ENCODE results near the gene DDX28.
"Not testable (repeated sequence)": the region's sequence is repeated elsewhere in the genome, so short reads cannot be mapped to it uniquely, and the experiment has no call there.

Gene DDX28

DNA sequence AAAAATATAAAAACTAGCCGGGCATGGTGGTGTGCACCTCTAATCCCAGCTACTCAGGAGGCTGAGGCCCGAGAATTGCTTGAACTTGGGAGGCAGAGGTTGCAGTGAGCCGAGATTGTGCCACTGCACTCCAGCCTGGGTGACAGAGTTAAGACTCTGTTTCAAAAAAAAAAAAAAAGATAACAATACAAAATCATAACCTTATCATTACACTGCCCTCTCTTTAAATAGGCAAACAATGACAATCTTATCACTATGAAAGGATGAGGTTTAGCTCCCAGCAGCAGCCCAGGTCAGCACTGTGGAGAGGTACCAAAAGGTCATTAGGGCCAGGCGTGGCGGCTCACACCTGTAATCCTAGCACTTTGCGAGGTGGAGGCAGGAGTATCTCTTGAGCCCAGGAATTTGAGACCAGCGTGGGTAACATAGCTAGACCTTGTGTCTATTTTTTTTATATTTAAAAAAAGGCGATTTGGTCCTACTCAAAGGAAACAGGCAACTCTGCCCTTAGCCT lies 3.8 kb downstream of the DDX28 start:
- no peak overlapping the region for H3K4me2 ChIP-seq (ENCODE audit: low read length)
- H3K9me3 ChIP-seq (ENCODE audit: control insufficient read depth, low read length), result no peaks in the 10 kb centered on the region
- no peaks in the 10 kb centered on the region for H3K36me3 ChIP-seq (ENCODE audit: control insufficient read depth, insufficient read depth, low read length)
- H3K79me2 ChIP-seq, result peaks cover 13% of the 10 kb centered on the region
- no peak overlapping the region for H3K9ac ChIP-seq
- H3K4me3 ChIP-seq (ENCODE audit: low read depth, low read length), result no peak overlapping the region
- TF ChIP-seq, protein P1, sequence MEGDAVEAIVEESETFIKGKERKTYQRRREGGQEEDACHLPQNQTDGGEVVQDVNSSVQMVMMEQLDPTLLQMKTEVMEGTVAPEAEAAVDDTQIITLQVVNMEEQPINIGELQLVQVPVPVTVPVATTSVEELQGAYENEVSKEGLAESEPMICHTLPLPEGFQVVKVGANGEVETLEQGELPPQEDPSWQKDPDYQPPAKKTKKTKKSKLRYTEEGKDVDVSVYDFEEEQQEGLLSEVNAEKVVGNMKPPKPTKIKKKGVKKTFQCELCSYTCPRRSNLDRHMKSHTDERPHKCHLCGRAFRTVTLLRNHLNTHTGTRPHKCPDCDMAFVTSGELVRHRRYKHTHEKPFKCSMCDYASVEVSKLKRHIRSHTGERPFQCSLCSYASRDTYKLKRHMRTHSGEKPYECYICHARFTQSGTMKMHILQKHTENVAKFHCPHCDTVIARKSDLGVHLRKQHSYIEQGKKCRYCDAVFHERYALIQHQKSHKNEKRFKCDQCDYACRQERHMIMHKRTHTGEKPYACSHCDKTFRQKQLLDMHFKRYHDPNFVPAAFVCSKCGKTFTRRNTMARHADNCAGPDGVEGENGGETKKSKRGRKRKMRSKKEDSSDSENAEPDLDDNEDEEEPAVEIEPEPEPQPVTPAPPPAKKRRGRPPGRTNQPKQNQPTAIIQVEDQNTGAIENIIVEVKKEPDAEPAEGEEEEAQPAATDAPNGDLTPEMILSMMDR (IDR thresholded peaks at IDR 0.05), result no peak
- H3K4me1 ChIP-seq, result no peaks in the 10 kb centered on the region
- no peak overlapping the region for H2AFZ ChIP-seq
- H3K27ac ChIP-seq, result no peak overlapping the region
- no peaks in the 10 kb centered on the region for H3K27me3 ChIP-seq (ENCODE audit: control insufficient read depth, insufficient read depth, low read length)

DNA sequence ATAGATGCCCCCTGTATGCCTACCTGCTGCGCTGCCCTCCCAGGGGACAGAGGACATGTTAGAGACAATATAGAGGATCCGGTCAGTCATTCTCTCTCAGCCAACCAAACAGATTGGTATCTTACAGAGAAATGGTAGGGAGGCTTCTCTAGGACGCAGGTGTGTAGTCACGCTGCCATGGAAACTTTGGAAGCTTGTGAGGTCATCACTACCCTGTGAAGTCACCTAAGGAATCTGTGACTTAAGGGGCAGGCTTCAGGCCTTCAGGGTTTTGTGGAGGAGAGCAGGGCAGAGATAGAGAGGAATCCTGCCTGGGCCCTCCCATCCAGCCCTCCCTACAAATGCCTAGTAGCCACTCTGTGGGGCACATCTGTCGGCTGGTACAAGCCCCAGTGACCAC lies 7.4 kb downstream of the DDX28 start, which contains the start of gene DPEP2NB:
Gene DPEP2NB, minus strand, starts transcription at position 231 of the 400 bp plus-strand sequence. Its CDS starts 141 bp downstream, at position 90.
- TF ChIP-seq, protein P1 (IDR thresholded peaks at IDR 0.05), result no peak
- Histone ChIP-seq H3K4me1 (no peaks in the 10 kb centered on the region), H3K9me3 (ENCODE audit: control insufficient read depth, low read length) (no peaks in the 10 kb centered on the region), H3K36me3 (ENCODE audit: control insufficient read depth, insufficient read depth, low read length) (no peaks in the 10 kb centered on the region), H3K9ac (no peak within 1 kb of the TSS), H3K4me2 (ENCODE audit: low read length) (no peak within 1 kb of the TSS), H3K4me3 (ENCODE audit: low read depth, low read length) (no peak within 1 kb of the TSS), H3K27me3 (ENCODE audit: control insufficient read depth, insufficient read depth, low read length) (no peaks in the 10 kb centered on the region), H3K27ac (no peak within 1 kb of the TSS), H3K79me2 (no peaks in the 10 kb centered on the region), H2AFZ (peak within 1 kb of the TSS; percentile 5)

DNA sequence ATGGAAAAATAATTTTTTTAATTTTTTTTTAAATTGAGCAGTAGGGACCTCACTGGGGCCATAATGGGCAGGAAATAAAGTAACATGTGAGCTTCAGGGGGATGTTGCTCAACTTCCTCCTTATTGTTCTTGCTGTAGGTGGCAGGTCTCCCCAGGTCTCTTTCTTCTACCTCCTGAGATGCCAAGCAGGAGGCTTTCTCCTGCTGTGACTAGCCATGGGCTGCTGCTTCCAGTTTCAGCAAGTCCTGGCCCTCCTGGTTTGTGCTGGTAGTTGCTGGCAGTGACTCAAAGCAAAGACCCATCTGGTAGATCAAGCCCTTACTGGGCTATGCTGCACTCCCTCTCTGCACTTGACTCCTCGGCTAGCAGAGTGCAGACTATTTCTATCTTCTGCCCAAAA lies 9.6 kb downstream of the DDX28 start:
- Histone ChIP-seq H3K79me2 (no peaks in the 10 kb centered on the region), H3K4me1 (no peaks in the 10 kb centered on the region), H3K4me3 (ENCODE audit: low read depth, low read length) (no peak overlapping the region), H2AFZ (no peak overlapping the region), H3K9ac (no peak overlapping the region), H3K27ac (no peak overlapping the region), H3K9me3 (ENCODE audit: control insufficient read depth, low read length) (no peaks in the 10 kb centered on the region), H3K4me2 (ENCODE audit: low read length) (no peak overlapping the region), H3K36me3 (ENCODE audit: control insufficient read depth, insufficient read depth, low read length) (no peaks in the 10 kb centered on the region), H3K27me3 (ENCODE audit: control insufficient read depth, insufficient read depth, low read length) (no peaks in the 10 kb centered on the region)
- TF ChIP-seq, protein P1 (IDR thresholded peaks at IDR 0.05), result no peak

DNA sequence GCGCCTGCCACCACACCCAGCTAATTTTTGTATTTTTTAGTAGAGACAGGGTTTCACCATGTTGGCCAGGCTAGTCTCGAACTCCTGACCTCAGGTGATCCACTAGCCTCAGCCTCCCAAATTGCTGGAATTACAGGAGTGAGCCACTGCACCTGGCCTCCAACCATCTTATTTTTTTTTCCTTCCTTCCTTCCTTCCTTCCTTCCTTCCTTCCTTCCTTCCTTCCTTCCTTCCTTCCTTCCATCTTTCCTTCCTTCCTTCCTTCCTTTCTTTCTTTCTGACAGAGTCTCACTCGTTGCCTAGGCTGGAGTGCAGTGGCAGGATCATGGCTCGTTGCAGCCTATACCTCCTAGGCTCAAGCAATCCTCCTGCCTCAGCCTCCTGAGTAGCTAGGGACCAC lies 13.2 kb downstream of the DDX28 start:
- not testable (repeated sequence) for H3K79me2 ChIP-seq; H3K36me3 ChIP-seq (ENCODE audit: control insufficient read depth, insufficient read depth, low read length); H2AFZ ChIP-seq; H3K27ac ChIP-seq; H3K4me2 ChIP-seq (ENCODE audit: low read length); H3K9ac ChIP-seq; H3K4me1 ChIP-seq; H3K4me3 ChIP-seq (ENCODE audit: low read depth, low read length); H3K27me3 ChIP-seq (ENCODE audit: control insufficient read depth, insufficient read depth, low read length); H3K9me3 ChIP-seq (ENCODE audit: control insufficient read depth, low read length)

DNA sequence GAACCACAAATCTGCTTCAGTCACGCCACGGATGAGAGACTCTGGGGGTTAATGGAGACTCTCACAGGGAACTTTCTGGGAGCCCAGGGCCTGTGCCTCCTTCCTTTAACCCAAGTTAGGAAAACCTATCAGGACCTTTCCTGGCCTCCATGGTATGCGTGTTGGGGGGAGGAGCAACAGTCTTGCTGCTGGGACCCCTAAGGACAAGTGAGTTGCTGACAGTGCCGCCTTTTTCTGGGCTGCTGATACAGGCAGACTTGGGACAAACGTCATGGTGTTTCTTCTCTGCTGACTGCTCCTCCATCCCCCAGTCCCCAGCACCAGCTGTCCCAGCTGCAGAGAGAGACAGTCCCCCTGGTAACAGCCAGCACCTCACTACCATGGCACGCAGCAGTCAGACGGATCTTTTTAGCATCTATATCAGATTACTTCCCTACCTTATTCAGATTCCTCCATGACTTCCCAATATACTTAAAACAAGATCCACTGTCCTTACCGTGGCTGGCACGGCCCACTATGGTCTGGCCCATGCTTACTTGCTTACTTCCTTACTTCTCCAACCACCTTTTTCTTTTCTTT lies 13.8 kb downstream of the DDX28 start:
- TF ChIP-seq, protein P1 (IDR thresholded peaks at IDR 0.05), result no peak
- Histone ChIP-seq H3K27me3 (ENCODE audit: control insufficient read depth, insufficient read depth, low read length) (no peaks in the 10 kb centered on the region), H2AFZ (no peak overlapping the region), H3K79me2 (no peaks in the 10 kb centered on the region), H3K27ac (no peak overlapping the region), H3K4me2 (ENCODE audit: low read length) (no peak overlapping the region), H3K9ac (no peak overlapping the region), H3K9me3 (ENCODE audit: control insufficient read depth, low read length) (no peaks in the 10 kb centered on the region), H3K4me1 (no peaks in the 10 kb centered on the region), H3K36me3 (ENCODE audit: control insufficient read depth, insufficient read depth, low read length) (no peaks in the 10 kb centered on the region), H3K4me3 (ENCODE audit: low read depth, low read length) (no peak overlapping the region)
